GM18499 (cell line): ENCODE measurements around the gene FOXI1.

Experiments used
- ATAC-seq: cut with Tn5 transposase; IDR thresholded peaks from one replicate; pipeline ENCODE4 v1.9.1; 2021; ENCODE audit warnings: moderate number of reproducible peaks; ENCODE audit not compliant: insufficient read depth, unreplicated experiment

The FOXI1 gene

GRCh38 chr5:170147753-170148264 lies 42.1 kb downstream of the FOXI1 start:
- ATAC-seq = no peak

- ATAC-seq = no peak
These were observed 42.9 kb downstream of the FOXI1 start for GRCh38 chr5:170148430-170149205.

GRCh38 chr5:170149206-170149515 lies 43.5 kb downstream of the FOXI1 start:
- no peak for ATAC-seq

- no peak for ATAC-seq
These were observed 45.0 kb downstream of the FOXI1 start for GRCh38 chr5:170150713-170151096.

GRCh38 chr5:170151097-170151831 lies 45.6 kb downstream of the FOXI1 start:
- ATAC-seq = no peak

GRCh38 chr5:170152767-170153166 lies 47.1 kb downstream of the FOXI1 start:
- no peak for ATAC-seq

- no peak for ATAC-seq
These were observed 48.6 kb downstream of the FOXI1 start for GRCh38 chr5:170154297-170154696.

- ATAC-seq = no peak
These were observed 49.0 kb downstream of the FOXI1 start for GRCh38 chr5:170154744-170155143.

- ATAC-seq = no peak
These were observed 50.1 kb downstream of the FOXI1 start for GRCh38 chr5:170155771-170156170.

- no peak for ATAC-seq
These were observed 53.5 kb downstream of the FOXI1 start for GRCh38 chr5:170159101-170159698.
